GM19193 (cell line): ENCODE results near the gene GLT8D2.
A peak's percentile ranks its signal among the peaks of the same experiment; 100 is the strongest.

Experiments used
- POLR2A ChIP-seq: IDR thresholded peaks from 4 replicates; pipeline ENCODE4 v1.6.1; 2011; ENCODE audit not compliant: insufficient read depth, insufficient read length; ENCODE audit errors: extremely low read depth

The GLT8D2 gene, protein sequence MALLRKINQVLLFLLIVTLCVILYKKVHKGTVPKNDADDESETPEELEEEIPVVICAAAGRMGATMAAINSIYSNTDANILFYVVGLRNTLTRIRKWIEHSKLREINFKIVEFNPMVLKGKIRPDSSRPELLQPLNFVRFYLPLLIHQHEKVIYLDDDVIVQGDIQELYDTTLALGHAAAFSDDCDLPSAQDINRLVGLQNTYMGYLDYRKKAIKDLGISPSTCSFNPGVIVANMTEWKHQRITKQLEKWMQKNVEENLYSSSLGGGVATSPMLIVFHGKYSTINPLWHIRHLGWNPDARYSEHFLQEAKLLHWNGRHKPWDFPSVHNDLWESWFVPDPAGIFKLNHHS

DNA sequence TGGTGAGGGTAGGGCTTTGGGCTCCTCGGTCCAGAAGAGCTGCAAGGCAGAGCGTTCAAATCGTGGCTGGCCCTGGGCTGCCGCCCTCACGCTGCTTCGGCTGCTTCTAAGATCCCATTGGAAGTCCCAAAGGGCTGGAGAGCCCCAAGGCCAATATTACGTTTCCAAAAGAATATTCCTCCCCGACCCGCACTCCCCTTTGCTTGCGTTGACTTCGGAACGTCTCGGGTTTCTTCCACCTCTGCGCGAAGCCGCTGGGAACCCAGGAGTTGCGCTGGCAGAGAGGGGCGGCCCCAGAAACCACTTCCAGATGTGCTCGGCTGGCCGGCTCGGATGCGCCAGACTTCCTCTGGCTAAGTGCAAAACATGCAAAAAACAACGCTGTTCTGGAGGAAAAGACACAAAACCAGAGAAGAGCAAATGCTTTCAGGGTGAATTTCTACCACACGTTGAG lies at the start of gene GLT8D2:
Gene GLT8D2 (minus strand): TSS at position 285 of the 454 bp plus-strand sequence. CDS start 30,539 bp downstream, outside the sequence.
- TF ChIP-seq POLR2A, result no peak

GRCh38 chr12:104097954-104098353 lies 48.0 kb upstream of the GLT8D2 start:
- no peak for TF ChIP-seq POLR2A

DNA sequence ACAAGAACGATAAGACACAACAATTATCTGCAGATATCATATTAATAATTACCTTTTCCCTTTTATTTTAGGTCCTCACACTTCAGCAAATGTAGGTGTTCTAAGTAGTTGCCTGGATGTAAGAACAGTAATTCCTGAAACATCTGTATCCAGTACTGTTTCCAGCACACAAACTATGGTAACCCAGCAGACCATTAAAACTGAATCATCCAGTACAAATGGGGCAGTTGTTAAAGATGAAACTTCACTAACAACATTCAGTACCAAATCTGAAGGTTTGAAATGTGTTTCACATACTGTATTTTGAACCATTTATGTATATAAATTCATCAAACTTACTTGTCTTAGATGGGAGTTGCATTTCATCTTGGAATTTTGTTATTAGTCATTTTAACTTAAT lies 45.3 kb upstream of the GLT8D2 start:
- no peak for TF ChIP-seq POLR2A

- no peak for TF ChIP-seq POLR2A
Measured at GRCh38 chr12:104094284-104094683, 44.3 kb upstream of the GLT8D2 start.

GRCh38 chr12:104091136-104091535 lies 41.1 kb upstream of the GLT8D2 start:
- no peak for TF ChIP-seq POLR2A

GRCh38 chr12:104090685-104091084 lies 40.7 kb upstream of the GLT8D2 start:
- no peak for TF ChIP-seq POLR2A

GRCh38 chr12:104083769-104084475 lies 33.9 kb upstream of the GLT8D2 start:
- TF ChIP-seq POLR2A, result no peak

GRCh38 chr12:104080764-104081163 lies 30.8 kb upstream of the GLT8D2 start:
- TF ChIP-seq POLR2A, result no peak

DNA sequence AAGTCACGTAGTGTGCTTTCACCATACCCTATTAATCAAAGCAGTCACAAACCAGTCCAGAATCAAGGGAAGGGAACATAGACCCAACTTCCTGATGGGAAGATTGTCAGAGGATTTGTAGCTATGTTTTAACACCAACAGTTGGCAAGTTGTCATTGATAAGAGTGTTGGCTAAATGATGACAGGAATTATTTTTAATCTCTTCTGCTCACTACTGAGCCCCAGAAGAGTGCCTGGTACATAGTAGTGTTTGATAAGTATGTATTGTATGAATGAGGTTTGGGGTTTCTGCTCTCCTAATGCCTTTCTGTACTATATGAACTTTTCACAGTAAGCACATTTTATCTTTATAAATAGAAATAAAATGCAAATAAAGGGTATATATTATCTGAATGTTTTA lies 29.0 kb upstream of the GLT8D2 start:
- TF ChIP-seq POLR2A, result no peak

DNA sequence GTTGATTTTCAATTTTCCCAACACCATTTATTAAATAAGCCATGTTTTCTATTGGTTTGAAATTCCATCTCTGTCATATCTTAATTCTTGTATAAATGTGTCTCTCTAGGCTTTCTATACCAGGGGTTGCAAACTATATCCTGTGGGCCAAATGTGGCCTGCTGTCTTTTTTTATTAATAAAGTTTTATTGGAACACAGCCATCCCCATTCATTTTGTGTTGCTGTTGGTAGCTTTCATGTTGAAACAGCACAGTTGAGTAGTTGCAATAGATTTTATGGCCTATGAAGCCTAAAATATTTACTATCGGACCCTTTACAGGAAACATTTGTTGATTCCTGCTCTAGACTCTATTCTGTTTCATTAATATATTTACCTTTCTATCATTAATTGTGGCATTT lies 23.7 kb upstream of the GLT8D2 start:
- TF ChIP-seq POLR2A, result no peak

GRCh38 chr12:104072099-104072498 lies 22.1 kb upstream of the GLT8D2 start:
- TF ChIP-seq POLR2A, result no peak

DNA sequence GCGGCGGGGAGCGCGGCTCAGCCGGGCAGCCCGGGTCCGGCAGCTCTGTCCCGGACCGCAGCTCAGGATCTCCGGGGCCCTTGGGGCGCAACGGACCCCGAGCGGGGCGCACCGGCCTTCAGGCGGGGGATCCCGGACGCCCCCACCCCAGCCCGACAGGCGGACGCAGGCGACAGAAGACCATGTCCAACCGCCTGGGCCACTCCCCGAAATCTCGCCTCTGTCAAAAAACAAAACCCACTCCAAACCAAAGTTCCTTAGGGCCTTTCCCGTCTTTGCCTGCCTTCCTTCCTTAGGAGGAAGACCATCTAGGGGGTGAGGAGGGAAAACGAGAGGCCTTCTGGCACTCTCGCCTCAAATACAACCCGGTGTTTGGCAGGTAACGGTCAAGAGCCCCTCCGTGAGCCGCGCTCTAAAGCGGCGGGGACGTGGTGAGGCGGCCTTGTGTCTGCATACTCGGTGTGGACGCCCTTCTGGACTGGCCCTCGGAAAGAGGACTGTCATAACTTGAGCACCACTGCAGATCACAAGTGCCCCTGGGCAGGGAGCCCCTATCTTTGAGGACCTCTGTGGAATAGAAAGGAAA lies 14.9 kb upstream of the GLT8D2 start:
- TF ChIP-seq POLR2A, result no peak

DNA sequence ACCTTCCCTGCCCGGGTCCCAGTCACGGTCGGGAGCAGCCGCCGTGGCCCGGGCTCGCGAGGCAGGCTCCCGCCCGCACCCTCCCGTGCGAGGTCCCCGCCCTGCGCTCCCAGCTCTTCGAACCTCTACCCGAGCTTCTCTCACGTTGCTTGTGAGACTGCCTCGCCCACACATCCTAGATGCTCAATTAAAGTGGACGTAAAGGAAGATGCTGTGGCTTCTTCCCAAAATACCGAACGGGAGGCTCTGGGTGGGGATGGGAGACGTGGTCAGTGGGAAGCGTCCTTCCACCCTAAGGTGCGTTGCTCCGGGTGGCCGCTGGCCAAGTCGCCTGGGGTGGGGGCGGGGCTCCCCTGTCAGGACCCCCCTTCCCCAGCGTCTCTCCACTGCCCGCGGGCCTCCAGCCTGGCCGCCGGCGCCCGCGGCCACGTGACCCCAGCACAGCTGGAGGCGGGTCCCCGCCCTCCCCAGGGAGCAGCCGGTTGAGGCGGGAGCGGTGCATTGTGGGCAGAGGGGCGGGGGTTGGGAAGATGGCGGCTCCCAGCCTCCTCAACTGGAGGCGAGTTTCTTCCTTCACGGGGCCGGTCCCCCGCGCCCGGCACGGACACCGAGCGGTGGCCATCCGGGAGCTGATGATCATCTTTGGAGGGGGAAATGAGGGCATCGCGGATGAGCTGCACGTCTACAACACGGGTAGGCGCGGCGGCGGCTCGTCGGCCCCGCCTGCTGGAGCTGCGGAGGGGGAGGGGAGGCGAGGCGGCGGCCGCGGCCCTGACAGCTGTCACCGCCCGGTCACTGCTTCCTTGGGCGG lies 14.2 kb upstream of the GLT8D2 start, which contains the start of gene HCFC2:
Gene HCFC2 (plus strand): TSS at position 501 of the 811 bp plus-strand sequence. CDS start 30 bp downstream, at position 531.
- peak; percentile 83 for TF ChIP-seq POLR2A

DNA sequence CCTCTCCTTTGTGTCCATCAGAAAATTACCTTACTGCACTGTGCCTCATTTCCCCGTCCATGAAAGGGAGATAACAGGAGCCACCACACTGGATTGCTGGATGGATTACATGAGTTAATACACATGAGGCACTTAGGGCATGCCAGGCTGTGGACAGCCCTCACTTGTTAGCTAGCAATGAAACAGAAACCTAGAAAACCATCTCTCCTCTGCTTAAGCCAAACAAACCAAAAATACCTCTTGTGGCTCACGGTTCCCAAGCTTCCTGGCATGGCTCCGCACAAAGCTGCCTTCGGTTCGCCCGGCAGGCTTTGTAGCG lies 13.7 kb upstream of the GLT8D2 start:
- TF ChIP-seq POLR2A, result no peak

DNA sequence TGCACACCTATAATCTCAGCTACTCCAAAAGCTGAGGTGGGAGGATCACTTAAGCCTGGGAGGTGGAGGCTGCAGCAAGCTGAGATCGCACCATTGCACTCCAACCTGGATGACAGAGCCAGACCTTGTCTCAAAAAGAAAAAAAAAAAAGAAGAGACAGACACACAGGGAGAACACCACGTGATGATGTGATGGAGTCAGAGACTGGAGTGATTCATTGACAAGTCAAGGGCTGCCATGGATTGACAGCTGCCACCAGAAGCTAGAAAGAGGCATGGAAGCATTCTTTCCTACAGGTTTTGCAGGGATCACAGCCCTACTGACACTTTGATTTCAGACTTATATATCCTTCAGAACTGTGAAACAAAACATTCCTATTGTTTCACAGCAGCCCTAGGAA lies 10.8 kb upstream of the GLT8D2 start:
- TF ChIP-seq POLR2A, result no peak
